H1 (cell line): ENCODE data around the gene PRAME. TPM values are rescaled to one million over a fixed set of nuclear protein-coding genes. Genes with fewer than 3 reads are reported as not detected.

Experiments used
- CHD2 ChIP-seq: IDR thresholded peaks from 2 replicates; pipeline ENCODE4 v1.6.1; 2012; ENCODE audit warnings: low read length, improper control_type of control experiment
- EP300 ChIP-seq, 2 experiments: IDR thresholded peaks; 1 replicate in 1 of 2; 2 replicates in 1 of 2; pipeline ENCODE4 v1.6.1; 2011 to 2012; ENCODE audit warnings: low read depth in 2 of 2, low read length in 2 of 2, mild to moderate bottlenecking in 2 of 2, borderline replicate concordance in 1 of 2, inconsistent platforms in 1 of 2, moderate library complexity in 1 of 2
- GTF2F1 ChIP-seq: IDR thresholded peaks from 2 replicates; pipeline ENCODE4 v1.6.1; 2012; ENCODE audit warnings: low read depth, low read length, improper control_type of control experiment, borderline replicate concordance
- RAD21 ChIP-seq, 2 experiments: IDR thresholded peaks in 1 of 2; conservative IDR thresholded peaks in 1 of 2; 2 replicates each; pipeline ENCODE4 v1.6.1; 2011; ENCODE audit warnings: low read depth in 2 of 2, low read length in 2 of 2, improper control_type of control experiment in 1 of 2, inconsistent platforms in 1 of 2, mild to moderate bottlenecking in 1 of 2, moderate library complexity in 1 of 2
- TAF1 ChIP-seq: IDR thresholded peaks from 2 replicates; pipeline ENCODE4 v1.6.1; 2011; ENCODE audit warnings: mild to moderate bottlenecking, low read depth, low read length
- TAF7 ChIP-seq: optimal IDR thresholded peaks from 2 replicates; pipeline ENCODE3; 2011; ENCODE audit warnings: low read depth, mild to moderate bottlenecking, inconsistent platforms, low read length, moderate library complexity, borderline replicate concordance
- polyA plus RNA-seq, 7 experiments: library from polyadenylated mRNA; depleted of rRNA in 3 of 7; stranded (reverse) in 5 of 7; unstranded in 2 of 7; fragments of >200 nt in 5 of 7; fragments of 200-250 nt in 2 of 7; gene quantifications; 1 replicate in 5 of 7; 2 replicates in 1 of 7; 4 replicates in 1 of 7; pipeline versions ENCODE4 v1.2.1 to v1.2.3, GENCODE V29; 2011 to 2013; ENCODE audit warnings: missing spikeins in 2 of 7, mixed read lengths in 2 of 7
- total RNA-seq: library from RNA; stranded (reverse); fragmentation: NEBNext Ultra II Directional; extraction: Animal tissue kit (Norgen Biotek cat#: 25700); gene quantifications from 2 replicates; pipeline ENCODE4 v1.2.1, GENCODE V29; 2021

The PRAME gene
- total and polyA plus RNA-seq, 2 of the 8 experiments (the other 6 are each of a cell fraction or from before 2014, with no cell fraction given) = 0.15 to 1.1 TPM

- TF ChIP-seq TAF7 (no peak), RAD21 (IDR thresholded peaks at IDR 0.05 in 1 of 2, conservative IDR thresholded peaks at IDR 0.05 in 1 of 2; ENCODE audit: low read depth in 2 of 2, low read length in 2 of 2) (no peak), GTF2F1 (no peak), EP300 (IDR thresholded peaks at IDR 0.05; ENCODE audit: borderline replicate concordance in 1 of 2, low read depth in 2 of 2, low read length in 2 of 2) (no peak), CHD2 (no peak), TAF1 (no peak)
Observed at GRCh38 chr22:22558071-22558971, 744 bp downstream of the PRAME start (continued).
